SIG-M5 treated with dmso at 0.1 percent for 504 hours (cell line): ENCODE results near the gene ATP1B1.
A peak's percentile ranks its signal among the peaks of the same experiment; 100 is the strongest.
"Not testable (repeated sequence)": the region's sequence is repeated elsewhere in the genome, so short reads cannot be mapped to it uniquely, and the experiment has no call there.

Experiments used
- DNase-seq: peaks from one replicate; lab custom pipeline; 2025; ENCODE audit not compliant: unreplicated experiment; lab: John Stamatoyannopoulos, UW

ATP1B1 gene

GRCh38 chr1:169141356-169141755 lies 34.9 kb downstream of the ATP1B1 start:
- no peak for DNase-seq

GRCh38 chr1:169142129-169142528 lies 35.6 kb downstream of the ATP1B1 start:
- no peak for DNase-seq

GRCh38 chr1:169143346-169143745 lies 36.9 kb downstream of the ATP1B1 start:
- DNase-seq: no peak

GRCh38 chr1:169143984-169144383 lies 37.5 kb downstream of the ATP1B1 start:
- DNase-seq: no peak

GRCh38 chr1:169144941-169145626 lies 38.6 kb downstream of the ATP1B1 start:
- DNase-seq: no peak

- DNase-seq: no peak
Observed at GRCh38 chr1:169146576-169147214, 40.2 kb downstream of the ATP1B1 start.

- no peak for DNase-seq
Observed at GRCh38 chr1:169148472-169149252, 42.2 kb downstream of the ATP1B1 start.

- DNase-seq: no peak
Observed at GRCh38 chr1:169149555-169150286, 43.2 kb downstream of the ATP1B1 start.

GRCh38 chr1:169150641-169151337 lies 44.3 kb downstream of the ATP1B1 start:
- DNase-seq: no peak

GRCh38 chr1:169151338-169151837 lies 44.9 kb downstream of the ATP1B1 start:
- DNase-seq: no peak

- no peak for DNase-seq
Observed at GRCh38 chr1:169155675-169156074, 49.2 kb downstream of the ATP1B1 start.

GRCh38 chr1:169156580-169156979 lies 50.1 kb downstream of the ATP1B1 start:
- no peak for DNase-seq

GRCh38 chr1:169160845-169161495 lies 54.5 kb downstream of the ATP1B1 start:
- no peak for DNase-seq

GRCh38 chr1:169161496-169162194 lies 55.2 kb downstream of the ATP1B1 start:
- peak; percentile 16 for DNase-seq

- DNase-seq: no peak
Observed at GRCh38 chr1:169163059-169163458, 56.6 kb downstream of the ATP1B1 start.

GRCh38 chr1:169175461-169175860 lies 69.0 kb downstream of the ATP1B1 start:
- no peak for DNase-seq

- not testable (repeated sequence) for DNase-seq
Observed at GRCh38 chr1:169179431-169179830, 72.9 kb downstream of the ATP1B1 start.

- no peak for DNase-seq
Observed at GRCh38 chr1:169180174-169180573, 73.7 kb downstream of the ATP1B1 start.
